Suppressor macrophage treated with lipopolysaccharide for 1 hour (primary cell): ENCODE data around the gene LRRD1.
"Not testable (repeated sequence)": the region's sequence is repeated elsewhere in the genome, so short reads cannot be mapped to it uniquely, and the experiment has no call there.

Experiments used
- DNase-seq, 3 donors: peaks; one replicate each; pipeline ENCODE4 v3.0.0-alpha.2; 2020 to 2022

The LRRD1 gene

GRCh38 chr7:92137557-92137956, 41.4 kb downstream of the LRRD1 start:
- no peak for DNase-seq

GRCh38 chr7:92135052-92135889, 43.7 kb downstream of the LRRD1 start:
- peak in 1 of 3 donors; percentile 24 for DNase-seq

- DNase-seq: peak; percentile 92 to 96 (median 93)
These were observed 44.5 kb downstream of the LRRD1 start, which contains the start of gene CYP51A1 for GRCh38 chr7:92134271-92135051. CYP51A1 (minus strand) TSS chr7:92134477; CDS start chr7:92134364, 113 bp downstream.

GRCh38 chr7:92133737-92134270, 45.1 kb downstream of the LRRD1 start:
- DNase-seq: peak; percentile 73 to 87 (median 78)

- DNase-seq: peak in 1 of 3 donors; percentile 1
These were observed 45.7 kb downstream of the LRRD1 start for GRCh38 chr7:92133133-92133736.

GRCh38 chr7:92131764-92132330, 47.1 kb downstream of the LRRD1 start:
- no peak for DNase-seq

- no peak for DNase-seq
These were observed 47.8 kb downstream of the LRRD1 start for GRCh38 chr7:92131093-92131492.

GRCh38 chr7:92121681-92122080, 57.3 kb downstream of the LRRD1 start:
- no peak for DNase-seq

GRCh38 chr7:92119213-92119759, 59.7 kb downstream of the LRRD1 start:
- DNase-seq: no peak

GRCh38 chr7:92116949-92117348, 62.0 kb downstream of the LRRD1 start:
- DNase-seq: no peak

- no peak for DNase-seq
These were observed 63.1 kb downstream of the LRRD1 start for GRCh38 chr7:92115821-92116220.

GRCh38 chr7:92110857-92111256, 68.1 kb downstream of the LRRD1 start:
- DNase-seq: no peak

GRCh38 chr7:92108821-92109220, 70.1 kb downstream of the LRRD1 start:
- DNase-seq: no peak

GRCh38 chr7:92102862-92103261, 76.1 kb downstream of the LRRD1 start:
- not testable (repeated sequence) for DNase-seq

GRCh38 chr7:92100534-92100933, 78.4 kb downstream of the LRRD1 start:
- DNase-seq: no peak

- DNase-seq: peak in 2 of 3 donors; percentile 4 to 22
These were observed 83.6 kb downstream of the LRRD1 start for GRCh38 chr7:92095380-92095779.
